HG03439 (cell line): ENCODE results near the gene ENTPD1.
A peak's percentile ranks its signal among the peaks of the same experiment; 100 is the strongest.

Experiments
- ATAC-seq: cut with Tn5 transposase; IDR thresholded peaks from one replicate; pipeline ENCODE4 v1.9.1; 2021; ENCODE audit warnings: mild to moderate bottlenecking, moderate library complexity; ENCODE audit not compliant: unreplicated experiment

The ENTPD1 gene

DNA sequence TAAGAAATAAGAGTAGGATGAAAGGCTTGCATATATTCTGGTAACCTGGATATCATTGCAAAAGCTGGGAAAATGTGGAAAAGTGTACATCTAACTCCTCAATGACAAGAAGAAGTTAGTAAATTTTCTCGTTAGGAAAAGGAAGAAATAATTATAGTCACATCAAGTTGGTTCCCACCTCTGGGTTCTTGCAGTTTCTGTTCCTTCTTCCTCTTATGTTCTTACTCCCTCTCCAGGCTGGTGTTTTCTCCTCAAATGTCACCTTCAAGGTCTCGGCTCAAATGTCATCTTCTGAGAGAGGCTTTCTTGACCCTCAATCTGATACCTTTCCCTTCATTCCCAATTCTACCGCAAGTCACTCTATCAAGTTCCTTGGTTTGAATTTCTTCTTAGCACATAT is 64.4 kb downstream of the ENTPD1 start:
- ATAC-seq: no peak

DNA sequence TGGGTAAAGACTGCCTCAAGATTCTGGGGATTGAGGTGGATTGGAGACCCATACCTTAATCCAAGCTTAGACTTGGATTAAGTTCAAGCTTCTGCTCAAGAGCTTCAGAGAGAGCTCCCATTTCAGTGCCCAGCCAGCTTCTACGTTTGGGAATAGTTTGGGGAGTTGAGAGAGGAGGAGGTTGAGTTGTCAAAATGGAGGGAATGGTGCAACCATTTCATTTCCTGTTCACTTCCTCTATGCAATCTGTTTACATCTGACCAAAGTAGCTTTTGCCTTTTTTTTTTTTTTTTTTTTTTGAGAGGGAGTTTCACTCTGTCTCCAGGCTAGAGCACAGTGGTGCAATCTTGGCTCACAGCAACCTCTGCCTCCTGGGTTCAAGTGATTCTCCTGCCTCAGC is 65.8 kb downstream of the ENTPD1 start:
- ATAC-seq: no peak

DNA sequence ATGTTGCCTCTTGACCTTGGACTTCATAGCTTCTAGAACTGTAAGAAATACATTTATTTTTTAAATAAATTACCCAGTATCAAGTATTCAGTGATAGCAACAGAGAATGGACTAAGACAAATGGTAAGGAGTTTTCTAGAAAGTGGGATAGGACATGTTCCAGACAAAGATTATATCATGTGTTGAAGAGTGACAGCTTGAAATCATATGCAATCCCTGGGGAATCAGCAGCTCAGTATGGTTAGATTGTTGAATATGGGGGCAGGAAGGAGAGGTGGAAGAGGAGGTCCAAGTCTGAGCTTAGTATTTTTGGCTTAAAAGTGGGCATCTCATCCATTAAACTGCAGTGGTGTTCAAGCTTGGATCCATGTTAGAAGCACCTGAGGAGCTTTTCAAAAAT is 74.1 kb downstream of the ENTPD1 start:
- no peak for ATAC-seq

DNA sequence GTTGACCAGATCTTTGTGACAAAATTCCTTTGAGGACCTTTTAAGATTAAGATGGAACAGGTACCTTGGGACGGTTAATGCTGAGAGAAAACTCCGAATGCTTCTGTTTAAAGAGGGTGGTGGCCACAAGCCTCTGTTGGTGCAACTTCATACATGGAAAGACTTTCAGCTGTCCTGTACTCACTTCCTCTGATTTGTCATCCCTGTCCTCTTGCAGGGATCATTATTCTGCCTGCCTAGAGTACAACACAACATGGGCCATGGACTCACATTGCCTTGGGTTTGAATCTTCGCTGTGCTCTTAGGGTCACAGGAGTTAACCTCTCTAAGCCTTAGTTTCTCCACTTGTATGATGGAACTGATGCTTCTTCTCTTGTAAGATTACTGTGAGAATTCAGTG is 75.1 kb downstream of the ENTPD1 start:
- no peak for ATAC-seq

DNA sequence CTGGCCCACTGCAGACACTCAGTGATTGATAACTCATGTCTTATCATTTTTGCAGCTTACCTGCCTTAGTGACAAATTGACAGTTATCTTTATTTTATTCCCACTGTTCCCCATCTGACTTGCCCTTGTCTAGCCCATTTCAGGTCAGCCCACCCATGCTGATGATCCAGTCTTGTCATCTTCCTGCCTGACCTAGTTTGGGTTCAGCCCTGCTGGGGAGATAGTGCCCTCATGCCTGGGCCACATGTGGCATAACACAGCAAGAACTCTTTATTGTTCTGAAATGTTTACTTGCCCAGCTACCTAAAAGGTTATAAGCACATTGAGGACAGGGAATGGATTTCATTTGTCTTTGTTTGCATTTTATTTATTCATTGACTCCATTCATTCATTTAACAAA is 75.6 kb downstream of the ENTPD1 start:
- no peak for ATAC-seq

DNA sequence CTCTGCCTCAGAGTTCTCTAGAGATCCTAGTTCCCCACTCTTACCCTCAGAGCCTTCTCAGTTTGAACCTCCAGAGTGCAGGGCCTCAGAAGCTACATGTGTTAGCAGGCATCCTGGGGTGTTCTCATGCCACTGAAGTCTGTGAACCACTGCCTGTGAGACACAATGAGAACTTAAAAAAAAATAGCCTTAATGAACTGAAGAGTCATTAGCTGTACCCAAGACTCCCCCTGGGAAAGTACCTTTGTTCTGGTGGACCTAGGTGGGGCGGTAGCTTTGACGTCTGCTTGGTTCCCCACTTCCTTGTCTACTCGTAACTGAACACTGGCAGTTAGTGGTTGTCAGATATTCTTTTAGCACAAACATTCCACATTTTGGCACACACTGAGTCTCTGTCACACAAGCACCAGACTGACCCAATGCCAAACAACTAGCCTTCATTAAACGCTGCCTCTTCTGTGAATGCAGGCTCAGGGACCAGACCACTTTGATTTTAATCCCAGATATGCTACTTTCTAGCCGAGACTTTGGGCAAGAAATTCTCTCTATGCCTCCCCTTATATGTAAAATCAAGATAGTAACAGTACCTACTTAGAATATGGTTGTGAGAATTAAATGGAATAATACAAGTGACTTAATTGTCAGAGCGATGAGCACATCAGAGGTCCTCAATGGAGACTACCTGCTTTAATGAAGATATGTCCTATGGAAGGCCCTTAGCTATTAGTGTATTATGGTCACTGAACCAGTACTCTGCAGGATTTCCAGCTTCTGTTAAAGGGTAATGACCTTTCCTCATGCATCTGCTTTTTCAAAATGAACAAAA is 76.5 kb downstream of the ENTPD1 start:
- ATAC-seq: peak; percentile 85

DNA sequence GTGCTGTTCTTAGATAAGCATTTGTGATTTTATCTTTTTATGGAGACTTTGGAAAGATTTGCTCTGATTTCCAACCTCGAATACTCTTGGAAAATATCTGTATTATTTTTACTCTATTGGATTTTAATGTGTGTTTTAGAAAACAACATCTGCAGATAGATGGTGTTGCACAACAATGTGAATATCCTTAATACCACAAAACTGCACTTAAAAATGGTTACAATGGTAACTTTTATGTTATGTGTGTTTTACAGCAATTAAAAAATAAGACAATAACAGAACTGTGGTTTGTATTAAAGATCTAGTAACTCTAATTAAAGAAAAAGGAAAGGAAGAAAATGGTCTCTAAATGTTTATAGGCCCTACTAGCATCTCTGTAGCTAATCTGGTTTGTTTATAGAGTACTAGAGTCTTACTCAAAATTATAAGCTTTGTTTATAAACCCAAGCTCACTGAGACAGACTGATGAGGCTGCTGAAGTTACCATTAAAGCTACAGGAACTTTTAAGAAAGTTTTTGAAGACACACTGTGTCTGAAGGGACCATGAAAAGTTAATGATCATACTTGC is 77.2 kb downstream of the ENTPD1 start:
- no peak for ATAC-seq

DNA sequence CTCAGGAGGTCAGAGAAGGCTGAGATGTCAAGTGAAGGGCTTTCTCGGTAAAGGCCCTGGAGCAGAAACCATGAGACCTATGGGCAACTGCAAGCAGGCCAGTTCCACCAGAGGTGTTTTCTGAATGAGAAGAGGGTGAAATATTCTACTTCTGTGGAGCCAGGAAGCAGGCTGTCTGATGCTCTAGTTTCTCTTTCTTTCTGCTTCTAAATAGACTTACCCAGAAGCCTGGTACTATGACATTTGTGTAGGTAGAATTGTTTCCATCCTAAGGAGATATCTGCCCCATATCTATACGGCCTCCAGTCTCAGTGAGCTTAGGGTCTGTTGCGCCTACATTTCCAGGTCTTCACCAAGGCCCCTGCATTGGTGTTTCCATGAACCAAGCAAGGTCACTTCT is 78.4 kb downstream of the ENTPD1 start:
- ATAC-seq: no peak

DNA sequence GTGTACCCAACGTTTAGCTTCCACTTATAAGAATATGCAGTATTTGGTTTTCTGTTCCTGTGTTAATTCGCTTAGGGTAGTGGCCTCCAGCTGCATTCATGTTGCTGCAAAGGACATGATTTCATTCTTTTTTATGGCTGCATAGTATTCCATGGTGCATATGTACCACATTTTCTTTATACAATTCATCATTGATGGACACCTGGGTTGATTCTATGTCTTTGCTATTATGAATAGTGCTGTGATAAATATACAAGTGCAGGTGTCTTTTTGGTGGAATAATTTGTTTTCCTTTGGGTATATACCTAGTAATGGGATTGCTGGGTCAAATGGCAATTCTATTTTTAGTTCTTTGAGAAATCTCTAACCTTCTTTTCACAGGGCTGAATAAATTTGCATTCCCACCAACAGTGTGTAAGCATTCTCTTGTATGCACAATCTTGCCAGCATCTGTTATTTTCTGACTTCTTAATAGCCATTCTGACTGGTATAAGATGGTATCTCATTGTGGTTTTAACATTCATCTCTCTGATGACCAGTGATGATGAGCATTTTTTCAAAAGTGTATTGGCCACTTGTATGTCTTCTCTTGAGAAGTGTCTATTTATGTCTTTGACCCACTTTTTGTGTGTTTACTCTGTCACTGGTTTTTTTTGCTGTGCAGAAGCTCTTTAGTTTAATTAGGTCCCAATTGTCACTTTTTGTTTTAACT is 79.3 kb downstream of the ENTPD1 start:
- ATAC-seq: no peak

DNA sequence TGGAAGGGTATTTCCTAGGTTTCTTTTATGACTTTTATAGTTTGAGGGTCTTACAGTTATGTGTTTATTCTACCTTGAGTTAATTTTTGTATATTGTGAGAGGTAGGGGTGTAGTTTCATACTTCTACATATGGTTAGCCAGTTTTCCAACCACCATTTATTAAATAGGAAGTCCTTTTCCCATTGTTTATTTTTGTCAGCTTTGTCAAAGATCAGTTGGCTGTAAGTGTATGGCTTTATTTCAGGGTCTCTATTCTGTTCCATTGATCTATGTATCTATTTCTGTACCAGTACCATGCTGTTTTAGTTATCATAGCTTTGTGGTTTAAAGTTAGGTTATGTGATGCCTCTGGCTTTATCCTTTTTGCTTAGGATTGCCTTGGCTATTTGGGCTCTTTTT is 79.9 kb downstream of the ENTPD1 start:
- ATAC-seq: no peak

DNA sequence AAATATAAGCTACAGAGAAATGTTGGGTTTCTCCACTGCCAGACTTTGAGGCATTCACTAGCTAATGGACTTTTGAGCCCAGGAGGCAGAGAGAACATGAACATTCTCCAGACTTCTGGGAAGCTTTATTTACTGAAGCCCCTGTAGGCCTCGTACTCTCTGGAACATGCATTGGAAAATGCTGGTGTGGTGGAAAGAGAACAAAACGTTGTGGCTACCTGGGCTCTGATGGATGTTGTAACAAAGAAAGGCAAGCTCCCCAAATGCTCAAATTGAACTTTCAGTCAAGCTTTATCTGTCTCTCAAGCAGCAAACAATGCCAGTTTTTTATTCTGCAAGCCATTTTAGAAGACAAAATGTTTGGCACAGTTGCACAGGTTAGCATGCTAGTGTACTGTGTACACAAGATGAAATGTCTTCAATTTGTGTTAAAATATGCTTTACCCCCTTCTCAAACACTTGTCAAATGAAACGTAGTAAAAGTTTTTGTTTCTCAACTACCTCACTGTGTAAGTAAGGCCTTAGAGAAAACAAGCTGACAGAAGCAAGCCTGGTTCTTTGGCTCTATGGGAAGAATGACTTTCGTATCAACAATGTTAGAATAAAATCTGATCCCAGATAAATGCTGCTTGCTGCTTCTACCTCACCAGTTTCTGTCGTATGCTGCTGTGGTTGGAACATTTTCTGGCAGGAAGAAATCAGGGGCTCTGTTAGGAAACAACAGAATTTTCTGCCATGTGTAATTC is 80.8 kb downstream of the ENTPD1 start:
- no peak for ATAC-seq

DNA sequence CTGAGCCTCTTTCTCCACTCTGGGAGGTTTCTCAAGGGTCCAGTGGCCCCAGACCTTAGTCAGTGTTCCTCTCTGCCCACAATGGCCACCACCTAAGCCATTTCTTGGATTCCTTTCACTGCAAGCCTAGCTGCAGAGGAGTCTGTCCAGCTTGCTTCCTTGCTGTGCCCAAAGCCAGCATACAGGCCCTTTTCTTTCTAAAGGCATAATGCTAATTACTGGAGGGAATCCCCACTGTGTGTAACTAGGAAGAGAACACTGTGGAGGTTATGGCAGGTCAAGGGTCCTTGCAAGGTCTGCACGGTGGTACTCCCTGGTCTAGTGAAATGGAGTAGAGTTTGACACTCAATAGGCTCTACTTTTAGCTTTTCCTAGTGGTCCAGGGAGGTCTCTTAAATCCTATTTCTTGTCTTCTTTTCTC is 81.4 kb downstream of the ENTPD1 start:
- peak; percentile 20 for ATAC-seq

DNA sequence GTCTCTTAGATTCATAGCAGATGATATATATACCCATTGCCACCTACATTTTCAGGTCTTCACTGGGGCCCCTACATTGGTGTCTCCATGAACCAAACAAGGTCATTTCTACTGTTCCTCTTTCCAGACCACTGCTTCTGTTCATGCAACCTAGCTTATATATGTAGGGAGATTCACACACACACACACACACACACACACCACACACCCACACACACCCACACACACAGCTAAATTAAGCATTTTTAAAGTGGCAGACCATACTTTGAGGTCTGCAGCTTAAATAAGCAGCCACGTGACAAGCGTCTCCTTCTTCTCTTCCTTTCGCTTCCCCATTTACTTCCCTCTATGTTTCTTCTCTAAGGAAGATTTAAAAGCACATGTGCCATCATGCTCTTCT is 81.8 kb downstream of the ENTPD1 start:
- peak; percentile 39 for ATAC-seq

DNA sequence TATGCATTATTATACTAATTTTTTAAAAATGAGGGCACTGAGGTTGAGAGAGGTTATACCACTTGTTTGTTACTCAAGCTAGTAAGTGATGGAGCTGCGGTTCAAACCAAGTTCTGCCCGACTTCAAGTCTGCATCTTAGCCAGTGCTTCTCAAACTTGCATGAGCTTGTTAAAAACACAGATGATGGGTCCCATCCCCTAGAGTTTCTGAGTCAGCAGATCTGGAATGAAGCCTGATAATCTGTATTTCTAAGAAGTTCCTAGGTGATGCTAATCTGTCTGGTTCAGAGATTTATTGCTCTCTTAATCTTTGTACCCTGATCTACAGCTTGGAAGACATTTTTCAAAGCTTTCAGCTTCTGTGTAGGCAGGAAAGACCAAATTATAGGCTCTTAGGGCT is 84.2 kb downstream of the ENTPD1 start:
- no peak for ATAC-seq

DNA sequence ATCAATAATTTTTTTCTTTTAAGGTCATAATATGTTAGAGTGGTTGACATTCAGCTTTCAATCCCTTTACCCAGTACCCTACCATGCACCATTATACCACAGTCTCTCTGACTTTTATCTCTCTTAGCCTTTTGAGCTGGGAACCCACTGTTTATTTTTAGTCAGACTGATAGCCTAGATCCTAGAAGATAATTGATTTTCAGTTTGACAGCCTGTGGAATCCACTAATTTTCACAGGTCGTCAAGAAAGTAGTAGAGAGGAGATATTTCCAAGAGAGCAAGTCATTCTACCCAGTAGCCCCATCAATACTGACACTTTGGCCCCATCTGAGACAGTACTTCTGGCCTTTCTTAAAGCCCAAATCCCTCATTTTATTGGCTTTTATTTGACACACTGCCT is 84.7 kb downstream of the ENTPD1 start:
- no peak for ATAC-seq

DNA sequence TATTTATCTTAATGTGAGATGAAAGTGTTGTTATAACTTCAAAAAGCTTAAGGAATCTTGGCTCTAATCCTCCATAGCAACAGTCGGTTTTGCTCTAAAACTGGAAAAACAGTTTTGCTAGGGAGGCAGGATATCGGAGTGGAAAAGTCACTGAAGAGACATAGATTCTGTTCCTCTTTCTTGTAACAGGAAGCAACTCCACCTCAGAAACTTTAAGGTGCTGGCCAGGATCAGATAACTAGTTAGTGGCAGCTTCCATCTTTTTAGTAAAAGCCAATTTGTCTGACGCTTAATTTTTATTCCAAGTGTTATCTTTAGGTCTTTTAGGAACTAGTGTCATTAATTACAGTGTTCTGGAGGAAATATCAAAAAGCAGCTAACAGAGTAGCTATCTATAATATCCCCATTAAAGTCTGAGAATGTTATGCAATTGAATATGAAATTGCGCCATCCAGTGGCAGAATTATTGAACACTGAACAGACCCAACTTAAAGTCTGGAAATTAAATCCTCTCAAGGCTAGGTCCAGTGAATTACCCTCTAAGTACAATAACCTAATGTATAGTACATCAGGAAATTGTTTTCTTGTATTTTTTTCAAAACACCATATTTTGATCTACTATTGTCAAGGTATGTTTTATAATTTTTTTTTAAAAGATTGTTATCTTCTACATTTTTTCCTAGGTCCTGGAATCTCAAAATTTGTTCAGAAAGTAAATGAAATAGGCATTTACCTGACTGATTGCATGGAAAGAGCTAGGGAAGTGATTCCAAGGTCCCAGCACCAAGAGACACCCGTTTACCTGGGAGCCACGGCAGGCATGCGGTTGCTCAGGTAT is 85.9 kb downstream of the ENTPD1 start:
- no peak for ATAC-seq

DNA sequence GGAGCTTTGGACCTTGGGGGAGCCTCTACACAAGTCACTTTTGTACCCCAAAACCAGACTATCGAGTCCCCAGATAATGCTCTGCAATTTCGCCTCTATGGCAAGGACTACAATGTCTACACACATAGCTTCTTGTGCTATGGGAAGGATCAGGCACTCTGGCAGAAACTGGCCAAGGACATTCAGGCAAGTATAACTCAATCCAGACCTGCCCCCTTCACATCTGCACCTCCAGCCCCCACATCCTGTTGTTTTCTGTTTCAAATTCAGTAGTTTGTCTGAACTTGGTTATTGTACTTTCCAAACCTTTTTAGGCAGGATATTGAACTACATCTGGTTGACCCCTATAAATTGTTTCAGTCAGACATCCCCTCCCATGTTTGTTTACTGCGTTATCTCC is 89.4 kb downstream of the ENTPD1 start:
- no peak for ATAC-seq

DNA sequence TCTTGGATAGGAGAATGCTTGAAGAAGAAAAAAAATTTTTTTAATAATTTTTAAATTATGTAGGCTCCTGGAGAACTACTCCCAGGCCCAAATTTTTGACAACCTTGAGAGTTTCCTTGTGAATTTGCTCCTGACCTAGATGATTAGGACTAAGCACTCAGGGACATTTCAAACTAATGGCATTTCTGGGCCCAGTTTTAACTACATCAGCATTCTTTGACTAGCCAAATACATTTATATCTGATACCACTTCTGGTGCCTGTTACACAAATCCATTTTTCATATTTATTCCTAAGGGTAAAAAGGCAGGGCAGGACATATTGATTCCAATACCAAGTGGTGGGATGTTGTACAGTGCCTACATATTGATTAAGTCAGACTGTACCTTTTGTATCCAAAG is 91.0 kb downstream of the ENTPD1 start:
- ATAC-seq: no peak

DNA sequence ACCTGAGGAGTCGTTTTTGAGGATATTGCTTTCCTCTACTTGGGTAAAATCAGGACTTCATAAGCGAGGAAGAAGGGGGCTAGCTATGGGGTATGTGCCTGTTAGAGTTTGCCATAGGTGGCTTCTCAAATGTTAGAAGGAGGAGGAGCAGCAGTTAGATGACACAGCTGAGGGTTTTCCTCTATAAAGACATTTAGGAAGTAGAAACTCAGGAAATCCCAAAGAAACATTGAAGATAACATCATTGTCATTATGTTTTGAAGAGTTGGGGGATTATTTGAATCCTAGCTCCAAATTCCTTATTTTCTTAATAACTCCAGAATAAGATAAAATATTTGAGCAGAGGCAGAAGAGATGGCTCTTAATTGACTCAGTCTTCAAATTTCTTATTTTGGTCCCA is 92.9 kb downstream of the ENTPD1 start:
- ATAC-seq: no peak

DNA sequence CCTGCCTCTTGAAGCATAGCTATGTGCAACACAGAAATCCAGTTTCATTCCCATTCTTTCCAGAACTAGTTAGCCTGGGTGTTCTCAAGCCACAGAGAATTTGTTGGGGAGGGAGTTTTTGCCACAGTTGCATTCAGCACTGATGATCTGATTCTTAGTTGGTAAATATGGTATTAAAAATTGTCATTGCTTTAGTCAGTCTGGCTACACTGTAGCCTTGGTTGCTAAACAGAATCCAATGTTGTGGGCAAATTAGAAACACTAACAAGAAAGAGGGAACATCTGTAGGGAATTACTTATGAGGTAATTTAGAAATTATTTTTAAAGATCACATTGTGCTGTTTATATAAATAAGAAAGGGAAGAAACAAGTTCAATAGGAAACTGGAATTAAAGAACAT is 94.8 kb downstream of the ENTPD1 start:
- ATAC-seq: no peak
